ENCODE measurements around the gene KCNH8. TPM values are rescaled to one million over a fixed set of nuclear protein-coding genes. Genes with fewer than 3 reads are reported as not detected.
"Not testable (repeated sequence)": the region's sequence is repeated elsewhere in the genome, so short reads cannot be mapped to it uniquely, and the experiment has no call there.

KCNH8 gene
- total RNA-seq, 2 donors from 2014 or later, result 0.05 TPM; not detected in 1

DNA sequence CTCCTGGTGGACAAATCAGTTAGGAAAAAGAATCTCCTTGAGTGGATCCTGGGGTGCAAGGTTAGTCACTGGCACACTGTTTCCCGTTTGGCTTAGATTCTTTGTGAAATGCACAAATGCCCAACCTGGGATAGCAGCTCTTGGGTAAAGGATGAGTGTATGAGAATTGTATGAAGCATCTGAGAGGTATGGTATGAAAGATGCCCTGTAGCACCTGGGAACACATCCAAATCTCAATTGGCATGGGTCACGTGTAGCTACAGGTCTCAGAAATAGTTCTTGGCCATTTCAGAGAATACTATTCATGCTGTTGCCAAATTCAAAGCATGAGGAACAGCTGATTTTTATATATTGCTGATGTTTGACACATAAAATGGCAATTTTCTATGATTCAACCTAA is 84.3 kb downstream of the KCNH8 start:
- Mint-ChIP-seq H3K36me3 (ENCODE audit: insufficient read depth in 2 of 2) (no peaks in the 10 kb centered on the region), H3K9me3 (no peaks in the 10 kb centered on the region), H3K27me3 (ENCODE audit: low read depth) (no peaks in the 10 kb centered on the region), H3K4me1 (ENCODE audit: low read depth) (no peaks in the 10 kb centered on the region), H3K4me3 (no peak overlapping the region), H3K27ac (no peak overlapping the region)
- DNase-seq (no peak), ATAC-seq (replicated peaks in 1 of 2) (no peak)

GRCh38 chr3:19233882-19234784 is 85.8 kb downstream of the KCNH8 start:
- not testable (repeated sequence) for ATAC-seq (replicated peaks in 1 of 2); H3K4me1 Mint-ChIP-seq (ENCODE audit: low read depth); H3K4me3 Mint-ChIP-seq; H3K27ac Mint-ChIP-seq; H3K36me3 Mint-ChIP-seq (ENCODE audit: insufficient read depth in 2 of 2); H3K27me3 Mint-ChIP-seq (ENCODE audit: low read depth); DNase-seq; H3K9me3 Mint-ChIP-seq

DNA sequence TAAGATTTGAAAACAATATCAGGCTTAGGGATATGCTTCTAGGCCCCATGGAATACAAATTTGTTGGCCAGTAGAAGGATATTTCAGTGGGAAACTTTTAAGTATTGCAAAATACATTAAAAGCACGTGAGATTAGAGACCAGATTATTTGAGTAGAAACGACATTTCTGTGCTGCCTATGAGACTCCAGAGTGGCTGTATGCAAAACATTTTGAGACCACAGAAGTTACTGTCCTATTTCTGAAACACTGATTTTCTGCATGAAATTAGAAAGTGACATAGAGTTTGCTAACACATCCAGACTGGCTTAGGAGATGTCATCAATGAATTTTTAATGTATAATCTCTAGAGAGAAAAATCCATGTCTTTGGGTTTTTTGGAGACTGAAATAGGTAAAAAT is 99.8 kb downstream of the KCNH8 start:
- ATAC-seq (replicated peaks in 1 of 2) (no peak), DNase-seq (no peak)
- Mint-ChIP-seq H3K4me1 (ENCODE audit: low read depth) (no peaks in the 10 kb centered on the region), H3K27ac (no peak overlapping the region), H3K36me3 (ENCODE audit: insufficient read depth in 2 of 2) (no peaks in the 10 kb centered on the region), H3K9me3 (peaks cover 0 to 5% of the 10 kb centered on the region in 2 donors), H3K4me3 (no peak overlapping the region), H3K27me3 (ENCODE audit: low read depth) (no peaks in the 10 kb centered on the region)

DNA sequence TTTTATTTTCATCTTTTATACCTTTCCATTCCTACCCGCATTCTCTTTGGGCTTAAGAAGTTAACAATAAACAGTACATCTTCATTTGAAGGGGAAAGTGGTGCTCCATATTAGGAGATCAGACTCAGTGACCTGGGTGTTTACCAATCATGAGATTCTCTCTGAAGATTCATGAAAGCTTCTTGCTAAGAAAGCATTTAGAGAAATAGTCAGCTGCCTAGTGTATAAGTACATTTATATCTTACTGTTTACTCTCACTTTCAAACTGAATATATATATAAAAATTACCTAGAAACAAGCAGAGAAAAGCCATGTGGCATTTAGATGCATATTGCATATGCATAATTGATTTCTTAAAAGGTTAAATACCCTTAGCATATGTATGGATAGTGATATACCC is 100.5 kb downstream of the KCNH8 start:
- DNase-seq (no peak), ATAC-seq (replicated peaks in 1 of 2) (no peak)
- Mint-ChIP-seq H3K36me3 (ENCODE audit: insufficient read depth in 2 of 2) (no peaks in the 10 kb centered on the region), H3K9me3 (peaks cover 0 to 5% of the 10 kb centered on the region in 2 donors), H3K27me3 (ENCODE audit: low read depth) (no peaks in the 10 kb centered on the region), H3K4me3 (no peak overlapping the region), H3K4me1 (ENCODE audit: low read depth) (no peaks in the 10 kb centered on the region), H3K27ac (no peak overlapping the region)

DNA sequence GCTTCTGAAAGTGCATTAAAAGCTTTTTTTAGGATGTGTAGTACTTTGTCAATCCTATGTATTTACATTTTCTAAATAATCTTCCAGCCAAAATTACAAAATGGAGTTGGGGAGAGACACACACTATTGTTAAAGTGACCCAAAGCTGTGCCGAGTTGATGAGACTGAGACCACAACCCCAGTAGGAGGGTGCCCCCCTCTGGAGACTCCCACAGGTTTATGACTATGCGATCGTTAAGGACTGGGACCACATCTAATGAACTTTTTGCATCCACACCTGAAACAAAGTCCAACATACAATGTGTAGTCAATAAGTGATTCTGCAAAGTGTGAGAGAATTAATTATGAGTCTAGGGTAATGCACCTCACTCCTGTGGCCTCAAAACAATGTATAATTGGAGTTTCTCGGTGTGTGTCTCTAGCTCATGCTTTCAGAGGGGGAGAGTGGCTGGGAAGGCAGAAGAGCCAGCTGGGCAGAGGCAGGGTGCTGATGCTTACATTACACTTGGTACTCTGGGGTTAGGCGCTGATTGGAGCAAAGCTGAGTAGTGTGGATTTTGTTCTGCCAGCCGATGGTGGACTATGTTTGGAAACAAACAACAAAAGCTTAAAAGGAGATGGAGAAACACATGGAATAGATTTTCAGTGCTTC is 102.8 kb downstream of the KCNH8 start:
- no peaks in the 10 kb centered on the region for H3K27me3 Mint-ChIP-seq (ENCODE audit: low read depth)
- H3K4me1 Mint-ChIP-seq (ENCODE audit: low read depth), result no peaks in the 10 kb centered on the region
- DNase-seq (no peak), ATAC-seq (replicated peaks in 1 of 2) (no peak)
- no peak overlapping the region for H3K27ac Mint-ChIP-seq
- H3K4me3 Mint-ChIP-seq, result no peak overlapping the region
- no peaks in the 10 kb centered on the region for H3K36me3 Mint-ChIP-seq (ENCODE audit: insufficient read depth in 2 of 2)
- H3K9me3 Mint-ChIP-seq, result no peaks in the 10 kb centered on the region

DNA sequence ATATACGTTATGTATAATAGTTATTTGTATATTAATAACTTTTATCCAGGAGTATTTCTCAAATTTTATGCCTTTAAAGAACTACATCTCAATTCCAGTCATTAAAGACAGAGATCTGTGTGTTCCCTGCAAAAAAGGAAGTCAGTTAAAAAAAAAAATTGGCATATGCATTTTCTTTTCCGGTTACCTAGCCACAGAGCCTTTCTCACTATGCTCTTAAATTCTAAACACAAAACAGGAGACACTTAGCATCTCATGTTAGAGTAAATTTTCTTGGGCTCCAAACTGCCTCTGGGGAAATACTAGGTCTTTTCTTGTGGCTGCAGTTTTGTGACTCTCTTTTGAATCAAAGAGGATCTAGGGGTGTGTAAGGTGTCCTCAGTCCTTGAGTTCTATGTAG is 105.9 kb downstream of the KCNH8 start:
- DNase-seq (no peak), ATAC-seq (replicated peaks in 1 of 2) (no peak)
- H3K9me3 Mint-ChIP-seq, result no peaks in the 10 kb centered on the region
- no peaks in the 10 kb centered on the region for H3K36me3 Mint-ChIP-seq (ENCODE audit: insufficient read depth in 2 of 2)
- no peak overlapping the region for H3K4me3 Mint-ChIP-seq
- H3K27ac Mint-ChIP-seq, result no peak overlapping the region
- no peaks in the 10 kb centered on the region for H3K4me1 Mint-ChIP-seq (ENCODE audit: low read depth)
- H3K27me3 Mint-ChIP-seq (ENCODE audit: low read depth), result no peaks in the 10 kb centered on the region

- Mint-ChIP-seq H3K36me3 (ENCODE audit: insufficient read depth in 2 of 2) (no peaks in the 10 kb centered on the region), H3K27me3 (ENCODE audit: low read depth) (no peaks in the 10 kb centered on the region), H3K4me1 (ENCODE audit: low read depth) (no peaks in the 10 kb centered on the region), H3K4me3 (no peak overlapping the region), H3K9me3 (no peaks in the 10 kb centered on the region), H3K27ac (no peak overlapping the region)
- no peak for DNase-seq
- ATAC-seq (replicated peaks in 1 of 2), result no peak
These were observed 106.6 kb downstream of the KCNH8 start for GRCh38 chr3:19254784-19255338.

GRCh38 chr3:19256313-19256712 is 108.0 kb downstream of the KCNH8 start:
- Mint-ChIP-seq H3K4me1 (ENCODE audit: low read depth) (no peaks in the 10 kb centered on the region), H3K9me3 (no peaks in the 10 kb centered on the region), H3K4me3 (no peak overlapping the region), H3K27ac (no peak overlapping the region), H3K36me3 (ENCODE audit: insufficient read depth in 2 of 2) (no peaks in the 10 kb centered on the region), H3K27me3 (ENCODE audit: low read depth) (no peaks in the 10 kb centered on the region)
- ATAC-seq (replicated peaks in 1 of 2) (no peak), DNase-seq (no peak)

GRCh38 chr3:19263606-19264005 is 115.3 kb downstream of the KCNH8 start:
- no peak for ATAC-seq (replicated peaks in 1 of 2)
- Mint-ChIP-seq H3K27ac (no peak overlapping the region), H3K9me3 (no peaks in the 10 kb centered on the region), H3K4me3 (no peak overlapping the region), H3K36me3 (ENCODE audit: insufficient read depth in 2 of 2) (no peaks in the 10 kb centered on the region), H3K4me1 (ENCODE audit: low read depth) (no peaks in the 10 kb centered on the region), H3K27me3 (ENCODE audit: low read depth) (no peaks in the 10 kb centered on the region)
- DNase-seq, result no peak

GRCh38 chr3:19264424-19264823 is 116.1 kb downstream of the KCNH8 start:
- no peak for ATAC-seq (replicated peaks in 1 of 2)
- H3K36me3 Mint-ChIP-seq (ENCODE audit: insufficient read depth in 2 of 2), result no peaks in the 10 kb centered on the region
- H3K4me3 Mint-ChIP-seq, result no peak overlapping the region
- no peaks in the 10 kb centered on the region for H3K4me1 Mint-ChIP-seq (ENCODE audit: low read depth)
- H3K27me3 Mint-ChIP-seq (ENCODE audit: low read depth), result no peaks in the 10 kb centered on the region
- no peaks in the 10 kb centered on the region for H3K9me3 Mint-ChIP-seq
- DNase-seq, result no peak
- no peak overlapping the region for H3K27ac Mint-ChIP-seq

GRCh38 chr3:19267040-19267439 is 118.7 kb downstream of the KCNH8 start:
- Mint-ChIP-seq H3K27ac (no peak overlapping the region), H3K4me3 (no peak overlapping the region), H3K4me1 (ENCODE audit: low read depth) (no peaks in the 10 kb centered on the region), H3K9me3 (no peaks in the 10 kb centered on the region), H3K27me3 (ENCODE audit: low read depth) (no peaks in the 10 kb centered on the region), H3K36me3 (ENCODE audit: insufficient read depth in 2 of 2) (no peaks in the 10 kb centered on the region)
- DNase-seq (no peak), ATAC-seq (replicated peaks in 1 of 2) (no peak)

GRCh38 chr3:19270481-19270880 is 122.2 kb downstream of the KCNH8 start:
- ATAC-seq (replicated peaks in 1 of 2) (no peak), DNase-seq (no peak)
- Mint-ChIP-seq H3K27me3 (ENCODE audit: low read depth) (no peaks in the 10 kb centered on the region), H3K9me3 (no peaks in the 10 kb centered on the region), H3K4me1 (ENCODE audit: low read depth) (no peaks in the 10 kb centered on the region), H3K4me3 (no peak overlapping the region), H3K36me3 (ENCODE audit: insufficient read depth in 2 of 2) (no peaks in the 10 kb centered on the region), H3K27ac (no peak overlapping the region)

DNA sequence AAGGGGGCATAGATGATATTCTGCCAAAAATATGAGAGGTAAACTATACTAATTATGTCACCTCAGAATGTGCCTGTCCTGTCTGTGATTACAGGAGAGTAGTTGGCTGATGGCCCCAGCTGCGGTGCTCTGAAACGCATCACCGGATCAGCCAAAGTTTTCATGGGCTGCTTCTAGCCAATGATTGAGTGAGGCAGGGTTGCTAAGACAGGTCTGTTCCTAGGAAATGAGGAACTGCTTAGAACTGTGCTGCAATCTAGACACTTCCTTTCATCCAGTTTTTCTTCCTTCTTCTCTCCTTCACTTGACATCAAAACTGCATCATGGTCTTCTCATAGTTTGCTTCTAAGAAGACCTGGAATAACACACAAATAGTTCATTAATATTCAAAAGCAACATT is 124.0 kb downstream of the KCNH8 start:
- H3K27ac Mint-ChIP-seq, result no peak overlapping the region
- no peaks in the 10 kb centered on the region for H3K27me3 Mint-ChIP-seq (ENCODE audit: low read depth)

More for the DNA sequence above, 124.0 kb downstream of the KCNH8 start:
- DNase-seq (no peak), ATAC-seq (replicated peaks in 1 of 2) (no peak)
- H3K9me3 Mint-ChIP-seq, result no peaks in the 10 kb centered on the region
- no peaks in the 10 kb centered on the region for H3K4me1 Mint-ChIP-seq (ENCODE audit: low read depth)
- no peaks in the 10 kb centered on the region for H3K36me3 Mint-ChIP-seq (ENCODE audit: insufficient read depth in 2 of 2)
- no peak overlapping the region for H3K4me3 Mint-ChIP-seq
